ENCODE measurements around the gene FAM118B.
A peak's percentile ranks its signal among the peaks of the same experiment; 100 is the strongest.

FAM118B gene

GRCh38 chr11:126268708-126269579 lies 57.4 kb downstream of the FAM118B start, which contains the start of the genes FOXRED1 and SRPRA:
Gene FOXRED1 (plus strand): TSS chr11:126269154. CDS start chr11:126269207, 53 bp downstream.
Gene SRPRA (minus strand): TSS chr11:126268895. CDS start chr11:126268804, 91 bp downstream.
- DNase-seq: peak; percentile 99
- Mint-ChIP-seq H3K9me3 (no peaks in the 10 kb centered on the region), H3K36me3 (ENCODE audit: low read depth) (peaks cover 49% of the 10 kb centered on the region), H3K27ac (peak within 1 kb of the TSS; percentile 100), H3K4me1 (peaks cover 31% of the 10 kb centered on the region), H3K4me3 (peak within 1 kb of the TSS; percentile 95), H3K27me3 (ENCODE audit: low read depth, poor library complexity) (no peaks in the 10 kb centered on the region)
- no peak for TF ChIP-seq CTCF (IDR thresholded peaks at IDR 0.05)

- DNase-seq: no peak
- Mint-ChIP-seq H3K9me3 (no peaks in the 10 kb centered on the region), H3K4me1 (peaks cover 24% of the 10 kb centered on the region), H3K27me3 (ENCODE audit: low read depth, poor library complexity) (no peaks in the 10 kb centered on the region), H3K4me3 (no peak overlapping the region), H3K36me3 (ENCODE audit: low read depth) (peaks cover 47% of the 10 kb centered on the region), H3K27ac (no peak overlapping the region)
- no peak for TF ChIP-seq CTCF (IDR thresholded peaks at IDR 0.05)
Observed at GRCh38 chr11:126277322-126277721, 65.7 kb downstream of the FAM118B start.

- H3K36me3 Mint-ChIP-seq (ENCODE audit: low read depth): peaks cover 43% of the 10 kb centered on the region
- no peaks in the 10 kb centered on the region for H3K27me3 Mint-ChIP-seq (ENCODE audit: low read depth, poor library complexity)
Observed at GRCh38 chr11:126277780-126278179, 66.2 kb downstream of the FAM118B start.

GRCh38 chr11:126279191-126279590 lies 67.6 kb downstream of the FAM118B start:
- Mint-ChIP-seq H3K4me3 (no peak overlapping the region), H3K36me3 (ENCODE audit: low read depth) (peaks cover 30% of the 10 kb centered on the region), H3K27ac (peak overlapping the region; percentile 20), H3K4me1 (peaks cover 34% of the 10 kb centered on the region), H3K27me3 (ENCODE audit: low read depth, poor library complexity) (no peaks in the 10 kb centered on the region), H3K9me3 (no peaks in the 10 kb centered on the region)
- DNase-seq: no peak
- TF ChIP-seq CTCF (IDR thresholded peaks at IDR 0.05): no peak

More at GRCh38 chr11:126277780-126278179, 66.2 kb downstream of the FAM118B start:
- Mint-ChIP-seq H3K4me3 (no peak overlapping the region), H3K4me1 (peaks cover 28% of the 10 kb centered on the region), H3K27ac (peak overlapping the region; percentile 65), H3K9me3 (no peaks in the 10 kb centered on the region)
- no peak for DNase-seq
- TF ChIP-seq CTCF (IDR thresholded peaks at IDR 0.05): no peak

GRCh38 chr11:126280595-126280994 lies 69.0 kb downstream of the FAM118B start:
- TF ChIP-seq CTCF (IDR thresholded peaks at IDR 0.05): no peak
- Mint-ChIP-seq H3K27me3 (ENCODE audit: low read depth, poor library complexity) (peaks cover under 1% of the 10 kb centered on the region), H3K27ac (no peak overlapping the region), H3K36me3 (ENCODE audit: low read depth) (peaks cover 16% of the 10 kb centered on the region), H3K9me3 (no peaks in the 10 kb centered on the region), H3K4me1 (peaks cover 39% of the 10 kb centered on the region), H3K4me3 (no peak overlapping the region)
- DNase-seq: no peak
